HCT116 (cell line): ENCODE results near the gene URB1. TPM values are rescaled to one million over a fixed set of nuclear protein-coding genes. Genes with fewer than 3 reads are reported as not detected.

Experiments used
- ATAC-seq: fragments of 200-7000 bp; cut with Tn5 transposase; 2 replicates; pipeline ENCODE4 v1.9.1; 2020; ENCODE audit warnings: mild to moderate bottlenecking, moderate library complexity
- BruUV-seq: library from RNA; stranded (reverse); fragments of 400-500 nt; replicated peaks from 2 replicates; lab custom pipeline; 2021; lab: Mats Ljungman, UMichigan
- CTCF ChIA-PET: fragments of 300-600 bp; sonication (Branson Sonifier 250); formaldehyde crosslinking; loops from one replicate; lab custom pipeline; 2021; ENCODE audit warnings: antibody characterized with exemption; lab: Charles Lee
- POLR2A ChIA-PET: fragments of 300-600, 350-600 bp; sonication (Branson Sonifier 250); formaldehyde crosslinking; loops from one replicate; lab custom pipeline; 2021; ENCODE audit warnings: antibody characterized with exemption; lab: Charles Lee
- RAD21 ChIA-PET, 2 experiments: fragments of 300-600 bp; sonication (Branson Sonifier 250); formaldehyde crosslinking; loops; one replicate each; lab custom pipeline; 2023; ENCODE audit warnings: low total read pairs in 2 of 2; ENCODE audit not compliant: uncharacterized antibody in 2 of 2, unreplicated experiment in 2 of 2, low non-redundant PET in 1 of 2; lab: Charles Lee
- DNase-seq: peaks from one replicate; pipeline ENCODE4 v3.0.0-alpha.2; 2010; ENCODE audit warnings: low read depth, low spot score
- H2AFZ ChIP-seq: fragments of 200-600 bp; shearing (Covaris generic), sonication (generic); 2 replicates; pipeline ENCODE4 v1.6.1; 2017; ENCODE audit warnings: low read depth, mixed run types, mixed read lengths, antibody characterized with exemption, low read length; ENCODE audit not compliant: poor library complexity, severe bottlenecking
- H3K27ac ChIP-seq: 2 replicates; pipeline ENCODE4 v1.5.1; 2012; ENCODE audit warnings: low read depth, low read length
- H3K27me3 ChIP-seq: fragments of 200-600 bp; sonication (generic); 2 replicates; pipeline ENCODE4 v1.6.1; 2016; ENCODE audit warnings: mixed run types, low read length, mixed read lengths; ENCODE audit not compliant: insufficient read depth
- H3K36me3 ChIP-seq, 2 experiments: fragments of 200-500 bp in 1 of 2; fragments of 200-600 bp in 1 of 2; sonication (Bioruptor generic) in 1 of 2; sonication (generic) in 1 of 2; 2 replicates each; pipeline versions ENCODE4 v1.5.1 to v1.6.1; 2014 to 2016; ENCODE audit warnings: low read length in 2 of 2, inconsistent platforms in 1 of 2, mixed read lengths in 1 of 2, mixed run types in 1 of 2; ENCODE audit not compliant: insufficient read depth in 2 of 2, control insufficient read depth in 1 of 2
- H3K4me1 ChIP-seq, 2 experiments: fragments of 200-600 bp in 1 of 2; sonication (generic) in 1 of 2; 2 replicates each; pipeline versions ENCODE4 v1.5.1 to v1.6.1; 2012 to 2017; ENCODE audit warnings: low read length in 2 of 2, inconsistent platforms in 1 of 2, mild to moderate bottlenecking in 1 of 2, mixed read lengths in 1 of 2, mixed run types in 1 of 2, moderate library complexity in 1 of 2; ENCODE audit not compliant: insufficient read depth in 2 of 2, control insufficient read depth in 1 of 2
- H3K4me2 ChIP-seq: fragments of 200-600 bp; sonication (generic); 2 replicates; pipeline ENCODE4 v1.6.1; 2017; ENCODE audit warnings: mixed run types, low read length, mixed read lengths
- H3K4me3 ChIP-seq, 2 experiments: fragments of 200-600 bp in 1 of 2; sonication (generic) in 1 of 2; replicated peaks in 1 of 2; 2 replicates each; pipeline ENCODE4 v1.5.1; 2011 to 2016; ENCODE audit warnings: low read length in 2 of 2, control low read depth in 1 of 2, low read depth in 1 of 2, mild to moderate bottlenecking in 1 of 2, mixed read lengths in 1 of 2, mixed run types in 1 of 2
- H3K79me2 ChIP-seq: fragments of 200-600 bp; sonication (generic); 2 replicates; pipeline ENCODE4 v1.6.1; 2017; ENCODE audit warnings: mild to moderate bottlenecking, mixed run types, low read length, moderate library complexity, mixed read lengths; ENCODE audit not compliant: insufficient read depth
- H3K9ac ChIP-seq: fragments of 200-600 bp; sonication (generic); 2 replicates; pipeline ENCODE4 v1.6.1; 2016; ENCODE audit warnings: low read length, mixed read lengths
- H3K9me2 ChIP-seq: fragments of 200-600 bp; sonication (generic), shearing (Covaris generic); 2 replicates; pipeline ENCODE4 v1.6.1; 2017; ENCODE audit warnings: mixed run types, mild to moderate bottlenecking, moderate library complexity; ENCODE audit not compliant: insufficient read depth
- H3K9me3 ChIP-seq, 2 experiments: fragments of 200-500 bp in 1 of 2; fragments of 200-600 bp in 1 of 2; sonication (Bioruptor generic) in 1 of 2; sonication (generic) in 1 of 2; 2 replicates each; pipeline ENCODE4 v1.6.1; 2014 to 2017; ENCODE audit warnings: low read length in 2 of 2, mixed read lengths in 2 of 2, inconsistent platforms in 1 of 2, low read depth in 1 of 2, mild to moderate bottlenecking in 1 of 2, mixed run types in 1 of 2, moderate library complexity in 1 of 2; ENCODE audit not compliant: control insufficient read depth in 1 of 2, insufficient read depth in 1 of 2
- H4K20me1 ChIP-seq: fragments of 200-600 bp; sonication (generic), shearing (Covaris generic); 2 replicates; pipeline ENCODE4 v1.6.1; 2017; ENCODE audit warnings: mixed run types, mild to moderate bottlenecking, moderate library complexity; ENCODE audit not compliant: insufficient read depth
- SP1 ChIP-seq: IDR thresholded peaks from 2 replicates; pipeline ENCODE4 v1.6.1; 2012; ENCODE audit warnings: low read depth
- intact Hi-C: fragments of 100-400 bp; cut with micrococcal nuclease; formaldehyde crosslinking; loops from 2 replicates; pipeline ENCODE4 v1.10.0; 2022
- total RNA-seq: library from RNA; stranded (reverse); gene quantifications from one replicate; pipeline ENCODE4 v1.2.1, GENCODE V29; 2021; ENCODE audit not compliant: unreplicated experiment
- TF ChIP-seq, protein P1 (sequence below): IDR thresholded peaks from 2 replicates; pipeline ENCODE4 v1.6.1; 2012

The URB1 gene
- total RNA-seq, 1 experiment from 2014 or later = 28.3 TPM

DNA sequence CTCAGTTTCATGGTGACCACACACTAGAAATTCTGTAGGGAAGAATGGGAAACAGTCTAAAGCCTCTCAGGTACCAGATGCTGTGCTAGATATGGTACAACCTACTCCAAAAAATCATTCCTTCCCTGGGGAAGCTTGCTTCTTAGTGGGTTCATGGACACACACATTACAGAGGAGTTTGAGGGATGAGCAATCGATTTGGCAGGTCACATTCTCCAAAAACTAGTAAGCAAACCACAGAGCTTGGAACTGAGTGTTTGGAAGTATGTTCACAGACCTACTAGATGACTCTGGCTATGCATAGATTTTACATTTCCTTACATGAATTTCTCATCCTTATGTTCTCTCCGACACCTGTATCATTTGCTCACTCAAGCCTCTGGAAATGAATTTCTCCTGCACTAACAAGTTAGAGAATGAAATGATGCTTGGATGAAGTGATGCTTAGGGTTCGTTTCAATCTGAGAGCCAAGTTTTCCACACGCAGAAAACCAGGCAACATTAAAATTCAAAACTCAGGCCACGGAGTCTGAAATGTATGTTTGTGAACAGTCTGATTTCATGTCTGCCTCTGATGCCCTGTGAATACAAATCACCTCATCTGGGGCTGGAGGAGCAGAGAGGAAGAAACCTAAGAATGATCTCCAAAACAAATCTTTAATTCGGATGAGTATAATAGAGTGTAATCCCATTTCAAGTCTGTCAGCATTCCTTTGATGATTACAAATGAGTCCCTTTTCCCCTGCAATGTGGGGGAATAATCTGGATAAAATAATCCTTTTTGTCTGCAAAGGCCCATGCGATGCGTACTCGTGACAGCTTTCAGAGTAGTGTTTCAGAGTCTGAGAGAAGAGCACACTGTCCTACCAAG, 30.7 kb upstream of the URB1 start:
- Histone ChIP-seq H2AFZ (no peak overlapping the region), H3K9me3 (no peaks in the 10 kb centered on the region), H3K79me2 (peaks cover 97% of the 10 kb centered on the region), H3K4me1 (peaks cover 11 to 43% of the 10 kb centered on the region in 2 experiments; a peak in 3 of 4 replicates), H3K4me3 (no peak overlapping the region), H3K27ac (no peak overlapping the region), H3K4me2 (no peak overlapping the region), H3K9ac (no peak overlapping the region), H4K20me1 (peaks cover 5% of the 10 kb centered on the region; the same call in 1 of the 2 replicates), H3K27me3 (no peaks in the 10 kb centered on the region), H3K9me2 (no peaks in the 10 kb centered on the region), H3K36me3 (peaks cover 0 to 3% of the 10 kb centered on the region in 2 experiments; a peak in 1 of 4 replicates)
- ChIA-PET RAD21 (no interaction called here), POLR2A (no interaction called here), CTCF (no interaction called here)
- BruUV-seq = no TSS peak
- no peak for TF ChIP-seq SP1
- intact Hi-C loops = no loop called here
- peak; percentile 56; the same call in 1 of the 2 replicates for ATAC-seq
- DNase-seq = no peak

DNA sequence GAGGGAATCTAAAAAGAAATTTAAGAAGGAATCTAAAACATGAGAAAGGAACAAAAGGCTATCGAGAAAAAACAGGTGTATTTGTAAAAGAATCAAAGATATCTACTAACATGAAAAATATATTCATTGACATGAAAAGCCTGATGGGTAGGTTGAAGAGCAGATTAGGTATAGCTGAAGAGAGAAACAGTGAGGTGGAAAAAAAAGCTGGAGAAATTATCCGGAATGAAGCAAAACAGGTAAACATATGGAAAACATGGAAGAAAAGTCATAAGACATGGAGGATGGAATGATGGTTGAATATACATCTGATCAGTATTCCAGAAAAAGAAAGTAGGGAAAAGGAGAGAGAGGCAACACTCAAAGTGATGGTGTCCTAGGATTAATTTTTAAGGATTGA, 29.3 kb upstream of the URB1 start:
- TF ChIP-seq, protein P1, sequence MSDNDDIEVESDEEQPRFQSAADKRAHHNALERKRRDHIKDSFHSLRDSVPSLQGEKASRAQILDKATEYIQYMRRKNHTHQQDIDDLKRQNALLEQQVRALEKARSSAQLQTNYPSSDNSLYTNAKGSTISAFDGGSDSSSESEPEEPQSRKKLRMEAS = no peak
- Histone ChIP-seq H3K27me3 (no peaks in the 10 kb centered on the region), H3K9ac (no peak overlapping the region), H3K9me2 (no peaks in the 10 kb centered on the region), H3K4me3 (no peak overlapping the region), H2AFZ (no peak overlapping the region), H3K36me3 (no peaks in the 10 kb centered on the region; a peak in 1 of 4 replicates), H3K4me1 (peaks cover 11 to 40% of the 10 kb centered on the region in 2 experiments; a peak in 3 of 4 replicates), H3K4me2 (no peak overlapping the region), H3K9me3 (no peaks in the 10 kb centered on the region), H3K27ac (no peak overlapping the region), H3K79me2 (peaks cover 98% of the 10 kb centered on the region), H4K20me1 (peaks cover 5% of the 10 kb centered on the region; the same call in 1 of the 2 replicates)
- ATAC-seq (no peak), DNase-seq (no peak)
- no TSS peak for BruUV-seq
- POLR2A ChIA-PET = no interaction called here
- CTCF ChIA-PET = no interaction called here
- intact Hi-C loops = no loop called here
- RAD21 ChIA-PET = no interaction called here
